ENCODE data around the gene CTNNA3.
"Not testable (repeated sequence)": the region's sequence is repeated elsewhere in the genome, so short reads cannot be mapped to it uniquely, and the experiment has no call there.

Gene CTNNA3

GRCh38 chr10:67533376-67533775, 162.6 kb downstream of the CTNNA3 start:
- no peak overlapping the region for H3K27ac ChIP-seq (ENCODE audit: insufficient read depth, low read length, poor library complexity, severe bottlenecking)
- no peaks in the 10 kb centered on the region for H3K27me3 ChIP-seq (replicated peaks; ENCODE audit: control insufficient read depth, insufficient read depth, low read length, poor library complexity, severe bottlenecking)
- H3K4me3 ChIP-seq (ENCODE audit: insufficient read depth, low read depth, low read length, poor library complexity, severe bottlenecking): no peak overlapping the region
- no peak for DNase-seq
- H3K4me1 ChIP-seq (ENCODE audit: control insufficient read depth, insufficient read depth, low read length, poor library complexity, severe bottlenecking): no peaks in the 10 kb centered on the region
- no peaks in the 10 kb centered on the region for H3K9me3 ChIP-seq (ENCODE audit: control insufficient read depth, low read length)
- no peaks in the 10 kb centered on the region for H3K36me3 ChIP-seq (ENCODE audit: control insufficient read depth, insufficient read depth, low read length)

DNA sequence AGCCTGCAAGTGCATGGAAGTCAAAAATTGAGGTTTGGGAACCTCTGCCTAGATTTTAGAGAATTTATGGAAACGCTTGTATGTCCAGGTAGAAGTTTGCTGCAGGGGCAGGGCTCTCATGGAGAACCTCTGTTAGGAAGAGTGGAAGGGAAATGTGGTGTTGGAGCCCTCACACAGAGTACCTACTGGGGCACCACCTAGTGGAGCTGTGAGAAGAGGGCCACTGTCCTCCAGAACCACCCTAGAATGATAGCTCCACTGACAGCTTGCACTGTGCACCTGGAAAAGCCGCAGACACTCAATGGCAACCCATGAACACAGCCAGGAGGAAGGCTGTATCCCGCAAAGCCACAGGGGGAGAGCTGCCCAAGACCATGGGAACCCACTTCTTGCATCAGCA, 165.0 kb downstream of the CTNNA3 start:
- not testable (repeated sequence) for H3K36me3 ChIP-seq (ENCODE audit: control insufficient read depth, insufficient read depth, low read length); DNase-seq; H3K27me3 ChIP-seq (replicated peaks; ENCODE audit: control insufficient read depth, insufficient read depth, low read length, poor library complexity, severe bottlenecking); H3K4me1 ChIP-seq (ENCODE audit: control insufficient read depth, insufficient read depth, low read length, poor library complexity, severe bottlenecking); H3K9me3 ChIP-seq (ENCODE audit: control insufficient read depth, low read length); H3K4me3 ChIP-seq (ENCODE audit: insufficient read depth, low read depth, low read length, poor library complexity, severe bottlenecking); H3K27ac ChIP-seq (ENCODE audit: insufficient read depth, low read length, poor library complexity, severe bottlenecking)

- H3K27me3 ChIP-seq (replicated peaks; ENCODE audit: control insufficient read depth, insufficient read depth, low read length, poor library complexity, severe bottlenecking): no peaks in the 10 kb centered on the region
- H3K27ac ChIP-seq (ENCODE audit: insufficient read depth, low read length, poor library complexity, severe bottlenecking): no peak overlapping the region
- H3K9me3 ChIP-seq (ENCODE audit: control insufficient read depth, low read length): no peaks in the 10 kb centered on the region
- no peaks in the 10 kb centered on the region for H3K36me3 ChIP-seq (ENCODE audit: control insufficient read depth, insufficient read depth, low read length)
- no peak overlapping the region for H3K4me3 ChIP-seq (ENCODE audit: insufficient read depth, low read depth, low read length, poor library complexity, severe bottlenecking)
- no peaks in the 10 kb centered on the region for H3K4me1 ChIP-seq (ENCODE audit: control insufficient read depth, insufficient read depth, low read length, poor library complexity, severe bottlenecking)
- no peak for DNase-seq
Observed at GRCh38 chr10:67527351-67527750, 168.6 kb downstream of the CTNNA3 start.

- Histone ChIP-seq H3K4me3 (ENCODE audit: insufficient read depth, low read depth, low read length, poor library complexity, severe bottlenecking) (no peak overlapping the region), H3K27ac (ENCODE audit: insufficient read depth, low read length, poor library complexity, severe bottlenecking) (no peak overlapping the region), H3K9me3 (ENCODE audit: control insufficient read depth, low read length) (no peaks in the 10 kb centered on the region), H3K4me1 (ENCODE audit: control insufficient read depth, insufficient read depth, low read length, poor library complexity, severe bottlenecking) (no peaks in the 10 kb centered on the region), H3K36me3 (ENCODE audit: control insufficient read depth, insufficient read depth, low read length) (no peaks in the 10 kb centered on the region), H3K27me3 (replicated peaks; ENCODE audit: control insufficient read depth, insufficient read depth, low read length, poor library complexity, severe bottlenecking) (no peaks in the 10 kb centered on the region)
- DNase-seq: no peak
Observed at GRCh38 chr10:67521546-67521945, 174.4 kb downstream of the CTNNA3 start.

DNA sequence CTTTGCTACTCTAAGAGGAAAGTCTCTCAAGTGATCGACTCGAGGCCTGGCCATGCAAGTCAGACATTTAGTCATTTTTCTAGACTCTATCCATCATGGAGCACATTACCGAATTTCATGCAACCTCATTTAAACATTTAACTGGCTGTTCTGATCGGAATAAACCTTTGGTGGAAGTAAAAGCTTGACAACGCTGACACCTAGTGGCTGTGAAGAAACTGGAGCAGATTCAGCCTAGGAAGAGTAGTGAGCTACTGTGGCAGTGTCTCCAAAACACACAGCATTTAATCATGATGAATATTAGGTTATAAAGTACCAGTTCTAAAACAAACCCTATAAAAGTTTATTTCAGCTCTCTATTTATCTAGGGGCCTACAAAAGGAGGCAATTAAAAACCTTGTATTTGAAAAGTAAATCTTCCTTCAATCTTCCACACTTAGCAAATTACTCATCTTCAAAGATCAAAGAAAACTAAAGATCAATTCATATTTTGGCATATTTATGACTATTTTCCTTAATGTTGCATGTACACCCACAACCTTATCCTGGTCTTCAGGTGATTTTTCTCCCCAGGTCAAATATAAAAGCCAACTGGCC, 175.0 kb downstream of the CTNNA3 start:
- Histone ChIP-seq H3K27ac (ENCODE audit: insufficient read depth, low read length, poor library complexity, severe bottlenecking) (no peak overlapping the region), H3K36me3 (ENCODE audit: control insufficient read depth, insufficient read depth, low read length) (no peaks in the 10 kb centered on the region), H3K4me3 (ENCODE audit: insufficient read depth, low read depth, low read length, poor library complexity, severe bottlenecking) (no peak overlapping the region), H3K4me1 (ENCODE audit: control insufficient read depth, insufficient read depth, low read length, poor library complexity, severe bottlenecking) (no peaks in the 10 kb centered on the region), H3K27me3 (replicated peaks; ENCODE audit: control insufficient read depth, insufficient read depth, low read length, poor library complexity, severe bottlenecking) (no peaks in the 10 kb centered on the region), H3K9me3 (ENCODE audit: control insufficient read depth, low read length) (no peaks in the 10 kb centered on the region)
- peak in 1 of 3 donors; percentile 6 for DNase-seq

GRCh38 chr10:67519434-67519833, 176.6 kb downstream of the CTNNA3 start:
- H3K36me3 ChIP-seq (ENCODE audit: control insufficient read depth, insufficient read depth, low read length): no peaks in the 10 kb centered on the region
- DNase-seq: no peak
- H3K27ac ChIP-seq (ENCODE audit: insufficient read depth, low read length, poor library complexity, severe bottlenecking): no peak overlapping the region
- H3K27me3 ChIP-seq (replicated peaks; ENCODE audit: control insufficient read depth, insufficient read depth, low read length, poor library complexity, severe bottlenecking): no peaks in the 10 kb centered on the region
- H3K9me3 ChIP-seq (ENCODE audit: control insufficient read depth, low read length): no peaks in the 10 kb centered on the region
- no peaks in the 10 kb centered on the region for H3K4me1 ChIP-seq (ENCODE audit: control insufficient read depth, insufficient read depth, low read length, poor library complexity, severe bottlenecking)
- H3K4me3 ChIP-seq (ENCODE audit: insufficient read depth, low read depth, low read length, poor library complexity, severe bottlenecking): no peak overlapping the region

DNA sequence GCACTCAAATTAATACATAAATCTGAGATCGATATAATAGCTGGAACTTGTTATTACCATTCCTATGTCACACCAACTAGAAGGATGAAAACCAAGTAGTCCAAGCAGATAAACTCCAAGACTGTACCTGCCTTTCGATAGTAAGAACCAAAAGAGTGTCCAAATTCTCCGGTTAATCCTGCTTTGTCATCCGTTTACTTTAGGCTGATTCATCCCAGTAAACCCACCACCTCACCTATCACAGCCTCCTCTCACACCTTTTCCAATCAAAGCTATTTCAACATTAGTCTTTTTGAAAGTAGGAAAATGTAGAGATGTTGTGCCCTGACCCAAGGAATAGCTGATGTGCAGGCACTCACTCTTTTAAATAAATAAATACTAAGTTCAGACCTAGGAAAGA, 177.2 kb downstream of the CTNNA3 start:
- H3K9me3 ChIP-seq (ENCODE audit: control insufficient read depth, low read length): no peaks in the 10 kb centered on the region
- H3K27ac ChIP-seq (ENCODE audit: insufficient read depth, low read length, poor library complexity, severe bottlenecking): no peak overlapping the region
- H3K4me3 ChIP-seq (ENCODE audit: insufficient read depth, low read depth, low read length, poor library complexity, severe bottlenecking): no peak overlapping the region
- no peaks in the 10 kb centered on the region for H3K27me3 ChIP-seq (replicated peaks; ENCODE audit: control insufficient read depth, insufficient read depth, low read length, poor library complexity, severe bottlenecking)
- no peaks in the 10 kb centered on the region for H3K36me3 ChIP-seq (ENCODE audit: control insufficient read depth, insufficient read depth, low read length)
- no peak for DNase-seq
- H3K4me1 ChIP-seq (ENCODE audit: control insufficient read depth, insufficient read depth, low read length, poor library complexity, severe bottlenecking): no peaks in the 10 kb centered on the region

DNA sequence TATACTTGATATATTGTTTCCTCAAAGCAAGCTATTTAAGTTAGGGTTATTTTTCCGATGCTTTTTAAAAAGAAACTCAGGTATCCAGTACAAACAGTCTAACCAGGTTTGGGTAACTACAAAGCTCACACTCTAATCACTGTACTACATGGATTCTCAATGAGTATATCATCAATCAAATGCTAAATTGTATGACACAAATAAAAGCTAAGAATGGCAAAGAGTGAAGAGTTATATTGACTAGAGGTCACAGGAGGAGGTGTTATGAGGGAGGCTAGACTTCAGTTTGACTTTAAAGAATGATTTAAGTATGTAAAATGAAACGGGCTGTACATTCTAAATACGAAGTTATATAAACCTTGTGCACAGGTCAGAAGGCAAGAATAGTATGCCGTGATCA, 178.0 kb downstream of the CTNNA3 start:
- no peaks in the 10 kb centered on the region for H3K36me3 ChIP-seq (ENCODE audit: control insufficient read depth, insufficient read depth, low read length)
- H3K27ac ChIP-seq (ENCODE audit: insufficient read depth, low read length, poor library complexity, severe bottlenecking): no peak overlapping the region
- no peak for DNase-seq
- no peaks in the 10 kb centered on the region for H3K27me3 ChIP-seq (replicated peaks; ENCODE audit: control insufficient read depth, insufficient read depth, low read length, poor library complexity, severe bottlenecking)
- H3K4me1 ChIP-seq (ENCODE audit: control insufficient read depth, insufficient read depth, low read length, poor library complexity, severe bottlenecking): no peaks in the 10 kb centered on the region
- no peaks in the 10 kb centered on the region for H3K9me3 ChIP-seq (ENCODE audit: control insufficient read depth, low read length)
- H3K4me3 ChIP-seq (ENCODE audit: insufficient read depth, low read depth, low read length, poor library complexity, severe bottlenecking): no peak overlapping the region

GRCh38 chr10:67506757-67507091, 189.3 kb downstream of the CTNNA3 start:
- Histone ChIP-seq H3K4me1 (ENCODE audit: control insufficient read depth, insufficient read depth, low read length, poor library complexity, severe bottlenecking) (no peaks in the 10 kb centered on the region), H3K27ac (ENCODE audit: insufficient read depth, low read length, poor library complexity, severe bottlenecking) (no peak overlapping the region), H3K4me3 (ENCODE audit: insufficient read depth, low read depth, low read length, poor library complexity, severe bottlenecking) (no peak overlapping the region), H3K27me3 (replicated peaks; ENCODE audit: control insufficient read depth, insufficient read depth, low read length, poor library complexity, severe bottlenecking) (no peaks in the 10 kb centered on the region), H3K9me3 (ENCODE audit: control insufficient read depth, low read length) (no peaks in the 10 kb centered on the region), H3K36me3 (ENCODE audit: control insufficient read depth, insufficient read depth, low read length) (no peaks in the 10 kb centered on the region)
- DNase-seq: no peak

DNA sequence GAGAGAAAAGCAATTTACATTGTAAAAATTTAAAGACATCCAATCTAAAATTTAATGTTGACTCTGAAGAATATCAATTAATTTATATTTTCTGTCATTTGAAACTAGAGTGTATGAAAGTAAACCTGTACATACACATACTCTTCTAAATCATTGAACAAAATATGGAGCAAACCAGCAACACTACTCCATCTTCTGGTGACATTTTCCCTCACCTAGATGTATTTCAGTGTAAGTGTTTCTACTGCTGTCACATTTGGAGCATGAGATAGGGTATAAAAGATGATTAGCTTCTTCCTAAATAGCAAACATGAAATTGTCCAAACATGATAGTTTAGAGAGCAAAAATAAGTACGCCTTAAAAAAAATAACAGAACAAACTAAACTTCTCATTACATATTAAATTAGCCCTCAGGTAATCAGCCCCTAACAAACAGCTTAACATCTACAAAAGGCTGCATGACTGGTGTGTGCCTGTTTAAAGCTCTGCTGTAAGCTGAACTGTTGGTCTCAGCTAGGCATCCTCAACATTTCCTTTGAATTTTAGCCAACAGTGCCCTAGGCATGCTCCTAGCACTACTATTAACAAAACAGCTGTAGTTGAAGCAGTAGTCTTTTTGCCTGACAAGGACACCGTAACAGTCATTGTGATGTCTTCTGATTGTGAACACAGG, 189.8 kb downstream of the CTNNA3 start:
- Histone ChIP-seq H3K4me1 (ENCODE audit: control insufficient read depth, insufficient read depth, low read length, poor library complexity, severe bottlenecking) (no peaks in the 10 kb centered on the region), H3K4me3 (ENCODE audit: insufficient read depth, low read depth, low read length, poor library complexity, severe bottlenecking) (no peak overlapping the region), H3K27ac (ENCODE audit: insufficient read depth, low read length, poor library complexity, severe bottlenecking) (no peak overlapping the region), H3K27me3 (replicated peaks; ENCODE audit: control insufficient read depth, insufficient read depth, low read length, poor library complexity, severe bottlenecking) (no peaks in the 10 kb centered on the region), H3K9me3 (ENCODE audit: control insufficient read depth, low read length) (no peaks in the 10 kb centered on the region), H3K36me3 (ENCODE audit: control insufficient read depth, insufficient read depth, low read length) (no peaks in the 10 kb centered on the region)
- no peak for DNase-seq
